Stimulated activated effector memory CD8-positive, alpha-beta T cell treated with anti-CD3 and anti-CD28 coated beads, Interleukin-12 subunit alpha, Interleukin-12 subunit beta, amount 100 ng/mL, for 72 hours (primary cell): ENCODE measurements around the gene WNT7A.

Experiments
- ATAC-seq: fragments of 150-1000 bp; cut with Tn5 transposase; 2 replicates; pipeline ENCODE4 v1.10.0; 2021
- DNase-seq, 2 donors: peaks; one replicate each; pipeline ENCODE4 v3.0.0; 2021 to 2022; ENCODE audit warnings: low spot score in 2 of 2
- H3K27ac Mint-ChIP-seq: one replicate; pipeline ENCODE4 v1.8.0; 2022; ENCODE audit warnings: mild to moderate bottlenecking, mixed read lengths
- H3K36me3 Mint-ChIP-seq: one replicate; pipeline ENCODE4 v1.8.0; 2022; ENCODE audit warnings: mild to moderate bottlenecking, mixed read lengths
- H3K4me1 Mint-ChIP-seq: one replicate; pipeline ENCODE4 v1.8.0; 2022; ENCODE audit warnings: mixed read lengths
- H3K4me3 Mint-ChIP-seq: one replicate; pipeline ENCODE4 v1.8.0; 2022; ENCODE audit warnings: mild to moderate bottlenecking, mixed read lengths
- H3K9me3 Mint-ChIP-seq: one replicate; pipeline ENCODE4 v1.8.0; 2022; ENCODE audit warnings: mixed read lengths

The WNT7A gene

GRCh38 chr3:13823692-13824091 lies 56.2 kb downstream of the WNT7A start:
- no peaks in the 10 kb centered on the region for H3K36me3 Mint-ChIP-seq
- no peaks in the 10 kb centered on the region for H3K4me1 Mint-ChIP-seq
- H3K4me3 Mint-ChIP-seq, result no peak overlapping the region
- DNase-seq, result no peak
- no peaks in the 10 kb centered on the region for H3K9me3 Mint-ChIP-seq
- peak overlapping the region; percentile 34 for H3K27ac Mint-ChIP-seq
- no peak for ATAC-seq

- Mint-ChIP-seq H3K9me3 (no peaks in the 10 kb centered on the region), H3K4me3 (no peak overlapping the region), H3K36me3 (no peaks in the 10 kb centered on the region), H3K4me1 (no peaks in the 10 kb centered on the region), H3K27ac (peak overlapping the region; percentile 34)
- DNase-seq (no peak), ATAC-seq (no peak)
These were observed 56.8 kb downstream of the WNT7A start for GRCh38 chr3:13822871-13823585.

- Mint-ChIP-seq H3K36me3 (no peaks in the 10 kb centered on the region), H3K4me1 (no peaks in the 10 kb centered on the region), H3K9me3 (peaks cover 5% of the 10 kb centered on the region), H3K27ac (no peak overlapping the region), H3K4me3 (no peak overlapping the region)
- ATAC-seq, result peak; percentile 38
- DNase-seq, result no peak
These were observed 57.8 kb downstream of the WNT7A start for GRCh38 chr3:13822042-13822441.

GRCh38 chr3:13821126-13821525 lies 58.7 kb downstream of the WNT7A start:
- peaks cover 10% of the 10 kb centered on the region for H3K9me3 Mint-ChIP-seq
- no peak for ATAC-seq
- no peak overlapping the region for H3K27ac Mint-ChIP-seq

GRCh38 chr3:13818919-13819318 lies 61.0 kb downstream of the WNT7A start:
- peaks cover 18% of the 10 kb centered on the region for H3K9me3 Mint-ChIP-seq
- DNase-seq (no peak), ATAC-seq (no peak)
- H3K27ac Mint-ChIP-seq, result no peak overlapping the region
- no peaks in the 10 kb centered on the region for H3K36me3 Mint-ChIP-seq
- H3K4me1 Mint-ChIP-seq, result no peaks in the 10 kb centered on the region
- H3K4me3 Mint-ChIP-seq, result no peak overlapping the region

More at GRCh38 chr3:13821126-13821525, 58.7 kb downstream of the WNT7A start:
- Mint-ChIP-seq H3K36me3 (no peaks in the 10 kb centered on the region), H3K4me3 (no peak overlapping the region), H3K4me1 (no peaks in the 10 kb centered on the region)
- DNase-seq, result no peak

- Mint-ChIP-seq H3K27ac (no peak overlapping the region), H3K36me3 (no peaks in the 10 kb centered on the region), H3K4me3 (no peak overlapping the region), H3K9me3 (peaks cover 23% of the 10 kb centered on the region), H3K4me1 (no peaks in the 10 kb centered on the region)
- DNase-seq (no peak), ATAC-seq (no peak)
These were observed 64.7 kb downstream of the WNT7A start for GRCh38 chr3:13815088-13815683.

GRCh38 chr3:13812034-13812471 lies 67.8 kb downstream of the WNT7A start:
- peaks cover 22% of the 10 kb centered on the region for H3K9me3 Mint-ChIP-seq
- ATAC-seq, result no peak
- H3K4me1 Mint-ChIP-seq, result no peaks in the 10 kb centered on the region
- no peaks in the 10 kb centered on the region for H3K36me3 Mint-ChIP-seq
- no peak for DNase-seq
- H3K27ac Mint-ChIP-seq, result no peak overlapping the region
- H3K4me3 Mint-ChIP-seq, result no peak overlapping the region

- ATAC-seq (no peak), DNase-seq (no peak)
- no peak overlapping the region for H3K4me3 Mint-ChIP-seq
- no peaks in the 10 kb centered on the region for H3K36me3 Mint-ChIP-seq
- peaks cover 19% of the 10 kb centered on the region for H3K9me3 Mint-ChIP-seq
- H3K27ac Mint-ChIP-seq, result no peak overlapping the region
- no peaks in the 10 kb centered on the region for H3K4me1 Mint-ChIP-seq
These were observed 68.3 kb downstream of the WNT7A start for GRCh38 chr3:13811614-13812013.

- ATAC-seq, result no peak
These were observed 71.3 kb downstream of the WNT7A start for GRCh38 chr3:13808550-13808949.

GRCh38 chr3:13801361-13802204 lies 78.3 kb downstream of the WNT7A start:
- DNase-seq, result no peak
- Mint-ChIP-seq H3K36me3 (no peaks in the 10 kb centered on the region), H3K4me3 (no peak overlapping the region), H3K9me3 (no peaks in the 10 kb centered on the region), H3K27ac (no peak overlapping the region), H3K4me1 (no peaks in the 10 kb centered on the region)
- peak; percentile 5 for ATAC-seq

More at GRCh38 chr3:13808550-13808949, 71.3 kb downstream of the WNT7A start:
- Mint-ChIP-seq H3K27ac (no peak overlapping the region), H3K36me3 (no peaks in the 10 kb centered on the region), H3K4me1 (no peaks in the 10 kb centered on the region), H3K4me3 (no peak overlapping the region), H3K9me3 (peaks cover 8% of the 10 kb centered on the region)
- no peak for DNase-seq

GRCh38 chr3:13800064-13800463 lies 79.8 kb downstream of the WNT7A start:
- ATAC-seq, result no peak
- DNase-seq, result no peak
- no peaks in the 10 kb centered on the region for H3K4me1 Mint-ChIP-seq
- H3K27ac Mint-ChIP-seq, result no peak overlapping the region
- no peaks in the 10 kb centered on the region for H3K9me3 Mint-ChIP-seq
- H3K36me3 Mint-ChIP-seq, result no peaks in the 10 kb centered on the region
- H3K4me3 Mint-ChIP-seq, result no peak overlapping the region

- Mint-ChIP-seq H3K27ac (no peak overlapping the region), H3K9me3 (no peaks in the 10 kb centered on the region), H3K36me3 (no peaks in the 10 kb centered on the region), H3K4me3 (no peak overlapping the region), H3K4me1 (no peaks in the 10 kb centered on the region)
- ATAC-seq (no peak), DNase-seq (no peak)
These were observed 81.5 kb downstream of the WNT7A start for GRCh38 chr3:13798401-13798800.

GRCh38 chr3:13796701-13797460 lies 83.0 kb downstream of the WNT7A start:
- Mint-ChIP-seq H3K9me3 (no peaks in the 10 kb centered on the region), H3K4me3 (no peak overlapping the region), H3K4me1 (no peaks in the 10 kb centered on the region), H3K36me3 (no peaks in the 10 kb centered on the region), H3K27ac (no peak overlapping the region)
- no peak for DNase-seq
- no peak for ATAC-seq

GRCh38 chr3:13795816-13796215 lies 84.1 kb downstream of the WNT7A start:
- no peak overlapping the region for H3K4me3 Mint-ChIP-seq
- no peaks in the 10 kb centered on the region for H3K4me1 Mint-ChIP-seq
- ATAC-seq, result no peak
- no peaks in the 10 kb centered on the region for H3K36me3 Mint-ChIP-seq
- no peak overlapping the region for H3K27ac Mint-ChIP-seq
- no peak for DNase-seq
- no peaks in the 10 kb centered on the region for H3K9me3 Mint-ChIP-seq

GRCh38 chr3:13794322-13794721 lies 85.5 kb downstream of the WNT7A start:
- no peak for ATAC-seq
- H3K4me1 Mint-ChIP-seq, result no peaks in the 10 kb centered on the region
- H3K4me3 Mint-ChIP-seq, result no peak overlapping the region
- no peak for DNase-seq
- H3K36me3 Mint-ChIP-seq, result no peaks in the 10 kb centered on the region
- H3K9me3 Mint-ChIP-seq, result no peaks in the 10 kb centered on the region
- no peak overlapping the region for H3K27ac Mint-ChIP-seq
